22Rv1 (cell line): ENCODE measurements around the gene SUPV3L1.

ENCODE experiments used
- CTCF ChIP-seq: fragments of 450-650 bp; IDR thresholded peaks from 2 replicates; pipeline ENCODE4 v1.5.1; 2017; ENCODE audit warnings: mild to moderate bottlenecking
- ZFX ChIP-seq: fragments of 450-650 bp; IDR thresholded peaks from 2 replicates; pipeline ENCODE4 v1.6.1; 2017; ENCODE audit warnings: antibody characterized with exemption, borderline replicate concordance

GRCh38 chr10:69230128-69230527, 50.1 kb downstream of the SUPV3L1 start:
- TF ChIP-seq CTCF (no peak), ZFX (no peak)
